ENCODE data around the gene SMOC1.

Gene SMOC1

GRCh38 chr14:70004791-70005190, 125.6 kb downstream of the SMOC1 start:
- H3K9me3 ChIP-seq (ENCODE audit: insufficient read depth, low read depth, low read length) = no peaks in the 10 kb centered on the region
- H3K4me1 ChIP-seq (ENCODE audit: insufficient read depth, low read length) = peaks cover 8% of the 10 kb centered on the region; the same call in 1 of the 2 replicates
- no peak overlapping the region for H3K27ac ChIP-seq (ENCODE audit: low read length)
- no peak overlapping the region for H3K9ac ChIP-seq (ENCODE audit: low read depth, low read length)
- no peaks in the 10 kb centered on the region for H3K36me3 ChIP-seq (ENCODE audit: insufficient read depth, low read depth, low read length)
- H3K27me3 ChIP-seq (ENCODE audit: insufficient read depth, low read length) = no peaks in the 10 kb centered on the region
- H3K4me3 ChIP-seq (ENCODE audit: low read length) = no peak overlapping the region

GRCh38 chr14:70005281-70005805, 126.1 kb downstream of the SMOC1 start:
- H3K27ac ChIP-seq (ENCODE audit: low read length) = no peak overlapping the region

GRCh38 chr14:70006699-70007098, 127.5 kb downstream of the SMOC1 start:
- Histone ChIP-seq H3K9me3 (ENCODE audit: insufficient read depth, low read depth, low read length) (no peaks in the 10 kb centered on the region), H3K27me3 (ENCODE audit: insufficient read depth, low read length) (no peaks in the 10 kb centered on the region), H3K4me1 (ENCODE audit: insufficient read depth, low read length) (peaks cover 8% of the 10 kb centered on the region; the same call in 1 of the 2 replicates), H3K9ac (ENCODE audit: low read depth, low read length) (no peak overlapping the region), H3K36me3 (ENCODE audit: insufficient read depth, low read depth, low read length) (no peaks in the 10 kb centered on the region), H3K4me3 (ENCODE audit: low read length) (no peak overlapping the region), H3K27ac (ENCODE audit: low read length) (no peak overlapping the region)

More at GRCh38 chr14:70005281-70005805, 126.1 kb downstream of the SMOC1 start:
- Histone ChIP-seq H3K27me3 (ENCODE audit: insufficient read depth, low read length) (no peaks in the 10 kb centered on the region), H3K36me3 (ENCODE audit: insufficient read depth, low read depth, low read length) (no peaks in the 10 kb centered on the region), H3K4me1 (ENCODE audit: insufficient read depth, low read length) (peaks cover 8% of the 10 kb centered on the region; the same call in 1 of the 2 replicates), H3K9ac (ENCODE audit: low read depth, low read length) (no peak overlapping the region), H3K9me3 (ENCODE audit: insufficient read depth, low read depth, low read length) (no peaks in the 10 kb centered on the region), H3K4me3 (ENCODE audit: low read length) (no peak overlapping the region)

- peaks cover 9% of the 10 kb centered on the region; the same call in 1 of the 2 replicates for H3K4me1 ChIP-seq (ENCODE audit: insufficient read depth, low read length)
- H3K36me3 ChIP-seq (ENCODE audit: insufficient read depth, low read depth, low read length) = no peaks in the 10 kb centered on the region
- H3K27ac ChIP-seq (ENCODE audit: low read length) = no peak overlapping the region
- H3K27me3 ChIP-seq (ENCODE audit: insufficient read depth, low read length) = no peaks in the 10 kb centered on the region
- H3K9me3 ChIP-seq (ENCODE audit: insufficient read depth, low read depth, low read length) = no peaks in the 10 kb centered on the region
- no peak overlapping the region for H3K9ac ChIP-seq (ENCODE audit: low read depth, low read length)
- H3K4me3 ChIP-seq (ENCODE audit: low read length) = no peak overlapping the region
Measured at GRCh38 chr14:70008284-70009262, 129.4 kb downstream of the SMOC1 start.

GRCh38 chr14:70009961-70010360, 130.7 kb downstream of the SMOC1 start:
- Histone ChIP-seq H3K27ac (ENCODE audit: low read length) (no peak overlapping the region), H3K36me3 (ENCODE audit: insufficient read depth, low read depth, low read length) (no peaks in the 10 kb centered on the region), H3K9me3 (ENCODE audit: insufficient read depth, low read depth, low read length) (no peaks in the 10 kb centered on the region), H3K4me1 (ENCODE audit: insufficient read depth, low read length) (peaks cover 11% of the 10 kb centered on the region; the same call in 1 of the 2 replicates), H3K9ac (ENCODE audit: low read depth, low read length) (no peak overlapping the region), H3K27me3 (ENCODE audit: insufficient read depth, low read length) (no peaks in the 10 kb centered on the region), H3K4me3 (ENCODE audit: low read length) (no peak overlapping the region)

GRCh38 chr14:70011098-70011497, 131.9 kb downstream of the SMOC1 start:
- H3K27ac ChIP-seq (ENCODE audit: low read length) = no peak overlapping the region
- H3K4me3 ChIP-seq (ENCODE audit: low read length) = no peak overlapping the region
- no peak overlapping the region for H3K9ac ChIP-seq (ENCODE audit: low read depth, low read length)

GRCh38 chr14:70011708-70012107, 132.5 kb downstream of the SMOC1 start:
- no peaks in the 10 kb centered on the region for H3K27me3 ChIP-seq (ENCODE audit: insufficient read depth, low read length)
- no peak overlapping the region for H3K9ac ChIP-seq (ENCODE audit: low read depth, low read length)
- H3K4me1 ChIP-seq (ENCODE audit: insufficient read depth, low read length) = peaks cover 11% of the 10 kb centered on the region; the same call in 1 of the 2 replicates
- no peaks in the 10 kb centered on the region for H3K9me3 ChIP-seq (ENCODE audit: insufficient read depth, low read depth, low read length)
- no peaks in the 10 kb centered on the region for H3K36me3 ChIP-seq (ENCODE audit: insufficient read depth, low read depth, low read length)
- no peak overlapping the region for H3K27ac ChIP-seq (ENCODE audit: low read length)
- no peak overlapping the region for H3K4me3 ChIP-seq (ENCODE audit: low read length)

More at GRCh38 chr14:70011098-70011497, 131.9 kb downstream of the SMOC1 start:
- peaks cover 11% of the 10 kb centered on the region; the same call in 1 of the 2 replicates for H3K4me1 ChIP-seq (ENCODE audit: insufficient read depth, low read length)
- no peaks in the 10 kb centered on the region for H3K9me3 ChIP-seq (ENCODE audit: insufficient read depth, low read depth, low read length)
- no peaks in the 10 kb centered on the region for H3K27me3 ChIP-seq (ENCODE audit: insufficient read depth, low read length)
- no peaks in the 10 kb centered on the region for H3K36me3 ChIP-seq (ENCODE audit: insufficient read depth, low read depth, low read length)

- Histone ChIP-seq H3K27me3 (ENCODE audit: insufficient read depth, low read length) (no peaks in the 10 kb centered on the region; the same call in 1 of the 2 replicates), H3K36me3 (ENCODE audit: insufficient read depth, low read depth, low read length) (no peaks in the 10 kb centered on the region), H3K27ac (ENCODE audit: low read length) (no peak overlapping the region), H3K4me3 (ENCODE audit: low read length) (no peak overlapping the region), H3K4me1 (ENCODE audit: insufficient read depth, low read length) (peaks cover 11% of the 10 kb centered on the region; the same call in 1 of the 2 replicates), H3K9ac (ENCODE audit: low read depth, low read length) (no peak overlapping the region), H3K9me3 (ENCODE audit: insufficient read depth, low read depth, low read length) (no peaks in the 10 kb centered on the region)
Measured at GRCh38 chr14:70013271-70013873, 134.2 kb downstream of the SMOC1 start.

GRCh38 chr14:70014406-70015095, 135.3 kb downstream of the SMOC1 start:
- Histone ChIP-seq H3K9me3 (ENCODE audit: insufficient read depth, low read depth, low read length) (no peaks in the 10 kb centered on the region), H3K27me3 (ENCODE audit: insufficient read depth, low read length) (no peaks in the 10 kb centered on the region; the same call in 1 of the 2 replicates), H3K36me3 (ENCODE audit: insufficient read depth, low read depth, low read length) (no peaks in the 10 kb centered on the region), H3K27ac (ENCODE audit: low read length) (no peak overlapping the region), H3K4me1 (ENCODE audit: insufficient read depth, low read length) (0 out of 2 replicates have a peak, but pooled peaks cover 3% of the 10 kb centered on the region), H3K9ac (ENCODE audit: low read depth, low read length) (no peak overlapping the region), H3K4me3 (ENCODE audit: low read length) (no peak overlapping the region)

GRCh38 chr14:70018230-70018629, 139.0 kb downstream of the SMOC1 start:
- Histone ChIP-seq H3K36me3 (ENCODE audit: insufficient read depth, low read depth, low read length) (no peaks in the 10 kb centered on the region), H3K4me1 (ENCODE audit: insufficient read depth, low read length) (0 out of 2 replicates have a peak, but pooled peaks cover 3% of the 10 kb centered on the region), H3K9ac (ENCODE audit: low read depth, low read length) (no peak overlapping the region), H3K27ac (ENCODE audit: low read length) (no peak overlapping the region), H3K27me3 (ENCODE audit: insufficient read depth, low read length) (no peaks in the 10 kb centered on the region; the same call in 1 of the 2 replicates), H3K4me3 (ENCODE audit: low read length) (no peak overlapping the region), H3K9me3 (ENCODE audit: insufficient read depth, low read depth, low read length) (no peaks in the 10 kb centered on the region)

- Histone ChIP-seq H3K27ac (ENCODE audit: low read length) (no peak overlapping the region), H3K4me3 (ENCODE audit: low read length) (no peak overlapping the region), H3K9me3 (ENCODE audit: insufficient read depth, low read depth, low read length) (no peaks in the 10 kb centered on the region), H3K9ac (ENCODE audit: low read depth, low read length) (no peak overlapping the region), H3K36me3 (ENCODE audit: insufficient read depth, low read depth, low read length) (no peaks in the 10 kb centered on the region), H3K27me3 (ENCODE audit: insufficient read depth, low read length) (no peaks in the 10 kb centered on the region; the same call in 1 of the 2 replicates), H3K4me1 (ENCODE audit: insufficient read depth, low read length) (no peaks in the 10 kb centered on the region)
Measured at GRCh38 chr14:70018713-70019211, 139.5 kb downstream of the SMOC1 start.

Data from iPS-20b (cell line).